ENCODE data around the gene TRIM67. TPM values are rescaled to one million over a fixed set of nuclear protein-coding genes. Genes with fewer than 3 reads are reported as not detected.

The TRIM67 gene
- polyA plus RNA-seq, 1 donor from 2014 or later, result 8.0 TPM

DNA sequence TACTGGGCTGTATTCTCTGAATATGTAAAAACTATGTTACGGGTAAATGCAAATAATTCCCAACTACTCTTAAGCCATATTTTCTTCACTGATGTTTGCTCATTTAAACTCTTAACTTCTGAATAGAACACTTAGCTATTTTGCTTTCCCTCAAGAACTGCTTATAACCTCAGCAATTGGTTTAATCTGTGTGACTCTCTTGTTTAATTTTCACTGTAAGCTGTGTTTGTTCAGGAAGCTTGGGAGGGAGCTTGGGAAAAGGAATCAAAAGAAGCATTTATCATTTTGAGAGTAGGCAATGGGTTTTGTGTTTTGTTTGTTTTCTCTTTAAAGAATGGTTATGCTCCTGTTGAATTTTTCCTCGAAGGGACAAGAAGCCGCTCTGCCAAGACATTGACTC lies 103.5 kb downstream of the TRIM67 start:
- Histone ChIP-seq H3K4me2 (ENCODE audit: low read length) (no peak overlapping the region), H3F3A (ENCODE audit: insufficient read depth, low read length, poor library complexity, severe bottlenecking) (no peaks in the 10 kb centered on the region), H3K27ac (ENCODE audit: low read length) (no peak overlapping the region), H3K36me3 (ENCODE audit: insufficient read depth, low read length) (no peaks in the 10 kb centered on the region), H3K27me3 (ENCODE audit: insufficient read depth, low read depth, low read length) (no peaks in the 10 kb centered on the region), H3K9me2 (ENCODE audit: insufficient read depth, low read length) (no peaks in the 10 kb centered on the region), H2AFZ (ENCODE audit: low read depth, low read length) (no peak overlapping the region), H3K79me2 (replicated peaks; ENCODE audit: insufficient read depth, low read length) (no peaks in the 10 kb centered on the region), H3K9ac (ENCODE audit: low read length) (no peak overlapping the region), H4K20me1 (ENCODE audit: insufficient read depth) (no peaks in the 10 kb centered on the region), H3K9me3 (ENCODE audit: low read length) (no peaks in the 10 kb centered on the region), H3K4me3 (ENCODE audit: low read length) (no peak overlapping the region)
- TF ChIP-seq, protein P1, sequence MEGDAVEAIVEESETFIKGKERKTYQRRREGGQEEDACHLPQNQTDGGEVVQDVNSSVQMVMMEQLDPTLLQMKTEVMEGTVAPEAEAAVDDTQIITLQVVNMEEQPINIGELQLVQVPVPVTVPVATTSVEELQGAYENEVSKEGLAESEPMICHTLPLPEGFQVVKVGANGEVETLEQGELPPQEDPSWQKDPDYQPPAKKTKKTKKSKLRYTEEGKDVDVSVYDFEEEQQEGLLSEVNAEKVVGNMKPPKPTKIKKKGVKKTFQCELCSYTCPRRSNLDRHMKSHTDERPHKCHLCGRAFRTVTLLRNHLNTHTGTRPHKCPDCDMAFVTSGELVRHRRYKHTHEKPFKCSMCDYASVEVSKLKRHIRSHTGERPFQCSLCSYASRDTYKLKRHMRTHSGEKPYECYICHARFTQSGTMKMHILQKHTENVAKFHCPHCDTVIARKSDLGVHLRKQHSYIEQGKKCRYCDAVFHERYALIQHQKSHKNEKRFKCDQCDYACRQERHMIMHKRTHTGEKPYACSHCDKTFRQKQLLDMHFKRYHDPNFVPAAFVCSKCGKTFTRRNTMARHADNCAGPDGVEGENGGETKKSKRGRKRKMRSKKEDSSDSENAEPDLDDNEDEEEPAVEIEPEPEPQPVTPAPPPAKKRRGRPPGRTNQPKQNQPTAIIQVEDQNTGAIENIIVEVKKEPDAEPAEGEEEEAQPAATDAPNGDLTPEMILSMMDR (IDR thresholded peaks at IDR 0.05; ENCODE audit: poor library complexity, severe bottlenecking), result no peak
- TF ChIP-seq POLR2AphosphoS5 (IDR thresholded peaks at IDR 0.05) (no peak), TAF1 (IDR thresholded peaks at IDR 0.05; ENCODE audit: low read depth) (no peak), SMC3 (conservative IDR thresholded peaks at IDR 0.05; ENCODE audit: poor library complexity) (no peak)

DNA sequence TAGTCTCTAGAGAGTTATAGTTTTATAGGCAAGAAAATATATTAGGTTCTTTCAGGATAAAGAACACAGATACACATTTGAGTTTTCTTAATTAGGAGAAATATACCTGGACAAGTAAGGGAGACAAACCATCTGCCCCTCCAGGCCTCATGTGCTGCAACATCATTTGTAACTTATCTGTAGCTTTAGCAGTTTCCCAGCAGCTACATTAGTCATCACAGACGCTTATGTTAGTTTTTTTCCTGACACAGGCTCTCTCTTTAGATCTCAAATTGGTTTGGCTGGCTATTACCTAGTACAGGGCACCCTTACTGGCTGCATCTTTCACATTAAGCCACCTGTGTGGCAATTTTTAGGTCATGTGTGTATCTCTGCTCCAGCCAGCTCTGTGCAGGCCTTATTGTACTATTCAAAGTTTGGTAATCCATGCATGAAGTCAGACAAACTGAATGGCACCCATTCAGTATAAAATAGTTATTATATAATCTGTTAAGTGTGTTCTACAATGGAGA lies 105.0 kb downstream of the TRIM67 start:
- H3K36me3 ChIP-seq (ENCODE audit: insufficient read depth, low read length), result no peaks in the 10 kb centered on the region
- no peaks in the 10 kb centered on the region for H3K27me3 ChIP-seq (ENCODE audit: insufficient read depth, low read depth, low read length)
- TF ChIP-seq, protein P1 (IDR thresholded peaks at IDR 0.05; ENCODE audit: poor library complexity, severe bottlenecking), result no peak
- TF ChIP-seq TAF1 (IDR thresholded peaks at IDR 0.05; ENCODE audit: low read depth) (no peak), MXI1 (conservative IDR thresholded peaks at IDR 0.05; ENCODE audit: poor library complexity, severe bottlenecking) (no peak), SMC3 (conservative IDR thresholded peaks at IDR 0.05; ENCODE audit: poor library complexity) (no peak), POLR2AphosphoS5 (IDR thresholded peaks at IDR 0.05) (no peak), EP300 (conservative IDR thresholded peaks at IDR 0.05; ENCODE audit: poor library complexity, severe bottlenecking) (no peak)
- no peak overlapping the region for H3K4me2 ChIP-seq (ENCODE audit: low read length)
- no peaks in the 10 kb centered on the region for H4K20me1 ChIP-seq (ENCODE audit: insufficient read depth)
- H3K9me3 ChIP-seq (ENCODE audit: low read length), result no peaks in the 10 kb centered on the region
- no peak overlapping the region for H2AFZ ChIP-seq (ENCODE audit: low read depth, low read length)
- H3K9me2 ChIP-seq (ENCODE audit: insufficient read depth, low read length), result no peaks in the 10 kb centered on the region
- no peaks in the 10 kb centered on the region for H3K79me2 ChIP-seq (replicated peaks; ENCODE audit: insufficient read depth, low read length)
- H3K4me3 ChIP-seq (ENCODE audit: low read length), result no peak overlapping the region
- H3K9ac ChIP-seq (ENCODE audit: low read length), result no peak overlapping the region
- H3K27ac ChIP-seq (ENCODE audit: low read length), result no peak overlapping the region
- no peaks in the 10 kb centered on the region for H3F3A ChIP-seq (ENCODE audit: insufficient read depth, low read length, poor library complexity, severe bottlenecking)

Other genes starting within 250 kb of the TRIM67 start
- 33.8 and 36.7 TPM in 2 replicates for gene TTC13, start 183.2 kb upstream of the TRIM67 start, polyA plus RNA-seq
- gene ARV1, start 183.0 kb upstream of the TRIM67 start, polyA plus RNA-seq, result 44.7 and 63.4 TPM in 2 replicates
- gene FAM89A, start 121.8 kb upstream of the TRIM67 start, polyA plus RNA-seq, result 0.20 and 0.32 TPM in 2 replicates
- gene GNPAT, start 79.2 kb downstream of the TRIM67 start, polyA plus RNA-seq, result 50.8 and 58.6 TPM in 2 replicates
- gene EXOC8, start 175.8 kb downstream of the TRIM67 start, polyA plus RNA-seq, result 12.9 and 16.9 TPM in 2 replicates
- gene SPRTN, start 176.2 kb downstream of the TRIM67 start, polyA plus RNA-seq, result 11.8 and 17.3 TPM in 2 replicates

Data from neural cell (in vitro differentiated cells).